GM21526 (cell line): ENCODE data around the gene CPEB4.

Experiments used
- ATAC-seq: cut with Tn5 transposase; IDR thresholded peaks from one replicate; pipeline ENCODE4 v1.9.1; 2021; ENCODE audit warnings: moderate library complexity; ENCODE audit not compliant: unreplicated experiment, low FRiP score

The CPEB4 gene

GRCh38 chr5:173910215-173910614 is 22.1 kb downstream of the CPEB4 start:
- no peak for ATAC-seq

GRCh38 chr5:173911623-173912022 is 23.5 kb downstream of the CPEB4 start:
- no peak for ATAC-seq

- no peak for ATAC-seq
Measured at GRCh38 chr5:173913686-173914321, 25.7 kb downstream of the CPEB4 start.

GRCh38 chr5:173915310-173916014 is 27.3 kb downstream of the CPEB4 start:
- no peak for ATAC-seq

GRCh38 chr5:173916233-173916632 is 28.1 kb downstream of the CPEB4 start:
- ATAC-seq, result no peak

- ATAC-seq, result peak; percentile 85
Measured at GRCh38 chr5:173917788-173918786, 29.9 kb downstream of the CPEB4 start.

- no peak for ATAC-seq
Measured at GRCh38 chr5:173919443-173919842, 31.3 kb downstream of the CPEB4 start.

GRCh38 chr5:173920024-173920753 is 32.0 kb downstream of the CPEB4 start:
- no peak for ATAC-seq

GRCh38 chr5:173920866-173921555 is 32.9 kb downstream of the CPEB4 start:
- no peak for ATAC-seq

- no peak for ATAC-seq
Measured at GRCh38 chr5:173922527-173922926, 34.4 kb downstream of the CPEB4 start.

GRCh38 chr5:173923218-173924095 is 35.3 kb downstream of the CPEB4 start:
- no peak for ATAC-seq

GRCh38 chr5:173924899-173925298 is 36.8 kb downstream of the CPEB4 start:
- no peak for ATAC-seq

GRCh38 chr5:173925449-173926071 is 37.4 kb downstream of the CPEB4 start:
- no peak for ATAC-seq

GRCh38 chr5:173926359-173926758 is 38.2 kb downstream of the CPEB4 start:
- no peak for ATAC-seq

- no peak for ATAC-seq
Measured at GRCh38 chr5:173928871-173929574, 40.9 kb downstream of the CPEB4 start.

GRCh38 chr5:173932695-173933139 is 44.6 kb downstream of the CPEB4 start:
- ATAC-seq, result no peak

GRCh38 chr5:173933901-173934300 is 45.8 kb downstream of the CPEB4 start:
- no peak for ATAC-seq

GRCh38 chr5:173935396-173935795 is 47.2 kb downstream of the CPEB4 start:
- ATAC-seq, result no peak
